ENCODE results near the gene CDH4. TPM values are rescaled to one million over a fixed set of nuclear protein-coding genes. Genes with fewer than 3 reads are reported as not detected.

CDH4 gene
- total RNA-seq, 2 experiments from 2014 or later: not detected

GRCh38 chr20:61541537-61541936, 289.5 kb downstream of the CDH4 start:
- Histone ChIP-seq H4K20me1 (ENCODE audit: insufficient read depth, low read length) (no peaks in the 10 kb centered on the region), H3K9me3 (ENCODE audit: low read length) (no peaks in the 10 kb centered on the region), H3K79me2 (ENCODE audit: insufficient read depth, low read depth, low read length) (no peaks in the 10 kb centered on the region), H2AFZ (ENCODE audit: low read length) (no peak overlapping the region), H3K4me1 (ENCODE audit: insufficient read depth, low read length, poor library complexity, severe bottlenecking) (no peaks in the 10 kb centered on the region), H3K9me2 (ENCODE audit: insufficient read depth, low read length) (no peaks in the 10 kb centered on the region), H3K4me3 (ENCODE audit: low read depth, low read length, poor library complexity, severe bottlenecking) (no peak overlapping the region), H3K4me2 (ENCODE audit: low read length) (no peak overlapping the region), H3K36me3 (ENCODE audit: insufficient read depth, low read length) (no peaks in the 10 kb centered on the region), H3K27ac (ENCODE audit: low read depth, low read length, poor library complexity, severe bottlenecking) (no peak overlapping the region)
- ChIA-PET CTCF (ENCODE audit: unreplicated experiment) (no interaction called here), POLR2A (no interaction called here)
- no TSS peak for BruUV-seq (replicated peaks)
- no peak for TF ChIP-seq EZH2phosphoT487 (IDR thresholded peaks at IDR 0.05; ENCODE audit: borderline replicate concordance, low read depth, low read length)
- no peak for TF ChIP-seq CTCF (conservative IDR thresholded peaks at IDR 0.05; ENCODE audit: low read length)
- intact Hi-C loops (cut with micrococcal nuclease; ENCODE audit: unreplicated experiment): no loop called here
- no peak for DNase-seq (ENCODE audit: low spot score)

GRCh38 chr20:61543086-61543485, 291.0 kb downstream of the CDH4 start:
- H3K9me3 ChIP-seq (ENCODE audit: low read length): no peaks in the 10 kb centered on the region
- TF ChIP-seq EZH2phosphoT487 (IDR thresholded peaks at IDR 0.05; ENCODE audit: borderline replicate concordance, low read depth, low read length): no peak
- TF ChIP-seq CTCF (conservative IDR thresholded peaks at IDR 0.05; ENCODE audit: low read length): no peak
- H3K4me2 ChIP-seq (ENCODE audit: low read length): no peak overlapping the region
- intact Hi-C loops (cut with micrococcal nuclease; ENCODE audit: unreplicated experiment): no loop called here
- H3K36me3 ChIP-seq (ENCODE audit: insufficient read depth, low read length): no peaks in the 10 kb centered on the region
- ChIA-PET POLR2A (no interaction called here), CTCF (ENCODE audit: unreplicated experiment) (no interaction called here)
- no peaks in the 10 kb centered on the region for H3K79me2 ChIP-seq (ENCODE audit: insufficient read depth, low read depth, low read length)
- DNase-seq (ENCODE audit: low spot score): no peak
- H3K4me1 ChIP-seq (ENCODE audit: insufficient read depth, low read length, poor library complexity, severe bottlenecking): no peaks in the 10 kb centered on the region
- no TSS peak for BruUV-seq (replicated peaks)
- H2AFZ ChIP-seq (ENCODE audit: low read length): no peak overlapping the region
- H3K9me2 ChIP-seq (ENCODE audit: insufficient read depth, low read length): no peaks in the 10 kb centered on the region
- no peak overlapping the region for H3K4me3 ChIP-seq (ENCODE audit: low read depth, low read length, poor library complexity, severe bottlenecking)
- no peaks in the 10 kb centered on the region for H4K20me1 ChIP-seq (ENCODE audit: insufficient read depth, low read length)
- H3K27ac ChIP-seq (ENCODE audit: low read depth, low read length, poor library complexity, severe bottlenecking): no peak overlapping the region

- Histone ChIP-seq H2AFZ (ENCODE audit: low read length) (no peak overlapping the region), H4K20me1 (ENCODE audit: insufficient read depth, low read length) (no peaks in the 10 kb centered on the region), H3K9me3 (ENCODE audit: low read length) (no peaks in the 10 kb centered on the region), H3K27ac (ENCODE audit: low read depth, low read length, poor library complexity, severe bottlenecking) (no peak overlapping the region), H3K9me2 (ENCODE audit: insufficient read depth, low read length) (no peaks in the 10 kb centered on the region), H3K36me3 (ENCODE audit: insufficient read depth, low read length) (no peaks in the 10 kb centered on the region), H3K79me2 (ENCODE audit: insufficient read depth, low read depth, low read length) (no peaks in the 10 kb centered on the region), H3K4me2 (ENCODE audit: low read length) (no peak overlapping the region), H3K4me1 (ENCODE audit: insufficient read depth, low read length, poor library complexity, severe bottlenecking) (no peaks in the 10 kb centered on the region), H3K4me3 (ENCODE audit: low read depth, low read length, poor library complexity, severe bottlenecking) (no peak overlapping the region)
- BruUV-seq (replicated peaks): no TSS peak
- intact Hi-C loops (cut with micrococcal nuclease; ENCODE audit: unreplicated experiment): no loop called here
- DNase-seq (ENCODE audit: low spot score): no peak
- no peak for TF ChIP-seq CTCF (conservative IDR thresholded peaks at IDR 0.05; ENCODE audit: low read length)
- no peak for TF ChIP-seq EZH2phosphoT487 (IDR thresholded peaks at IDR 0.05; ENCODE audit: borderline replicate concordance, low read depth, low read length)
- ChIA-PET CTCF (ENCODE audit: unreplicated experiment) (interaction anchor here (0.6 kb wide), 2 partner anchors 78 to 244 kb away, joined by 4 to 6 read pairs; no protein-coding TSS in a partner anchor), POLR2A (interaction anchor here (0.6 kb wide), 1 partner anchor 1220 kb away, joined by 4 read pairs; no protein-coding TSS in a partner anchor)
Measured at GRCh38 chr20:61543931-61544745, 292.1 kb downstream of the CDH4 start.

Measured in OCI-LY7 (cell line).